GM12864 (cell line): ENCODE data around the gene CCDC150.
"Not testable (repeated sequence)": the region's sequence is repeated elsewhere in the genome, so short reads cannot be mapped to it uniquely, and the experiment has no call there.

Source experiments
- DNase-seq: peaks from one replicate; pipeline ENCODE4 v3.0.0-alpha.2; 2011; ENCODE audit warnings: low read depth
- H3K4me3 ChIP-seq: 2 replicates; pipeline ENCODE4 v1.5.1; 2011; ENCODE audit warnings: mild to moderate bottlenecking, low read depth, low read length, control low read depth
- CTCF ChIP-seq: IDR thresholded peaks from 2 replicates; pipeline ENCODE4 v1.5.1; 2011; ENCODE audit warnings: low read depth, mild to moderate bottlenecking, moderate library complexity, low read length, control low read depth, inconsistent platforms; ENCODE audit errors: missing control alignments

CCDC150 gene

DNA sequence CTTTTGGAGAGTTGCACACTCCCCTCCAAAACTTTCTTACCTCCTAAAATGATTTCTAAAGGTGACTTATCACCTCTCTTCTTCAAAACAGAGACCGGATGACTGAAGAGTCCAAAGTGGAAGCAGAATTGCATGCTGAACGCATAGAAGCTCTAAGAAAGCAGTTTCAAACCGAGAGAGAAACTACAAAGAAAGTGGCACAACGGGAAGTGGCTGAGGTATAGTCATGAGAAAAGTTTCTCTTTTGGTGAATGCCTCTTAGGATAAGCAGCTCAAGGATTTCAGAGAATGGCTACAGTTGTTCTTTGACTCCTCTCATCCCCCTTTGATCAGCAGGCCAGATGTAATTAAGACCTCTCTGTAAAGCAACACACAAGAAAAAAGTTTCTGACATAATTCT, 86.4 kb downstream of the CCDC150 start:
- H3K4me3 ChIP-seq, result no peak overlapping the region
- DNase-seq, result peak; percentile 27
- no peak for TF ChIP-seq CTCF

- DNase-seq, result no peak
- H3K4me3 ChIP-seq, result no peak overlapping the region
- TF ChIP-seq CTCF, result no peak
Observed at GRCh38 chr2:196729418-196729817, 89.9 kb downstream of the CCDC150 start.

- not testable (repeated sequence) for DNase-seq, H3K4me3 ChIP-seq
Observed at GRCh38 chr2:196736646-196737045, 97.1 kb downstream of the CCDC150 start.

DNA sequence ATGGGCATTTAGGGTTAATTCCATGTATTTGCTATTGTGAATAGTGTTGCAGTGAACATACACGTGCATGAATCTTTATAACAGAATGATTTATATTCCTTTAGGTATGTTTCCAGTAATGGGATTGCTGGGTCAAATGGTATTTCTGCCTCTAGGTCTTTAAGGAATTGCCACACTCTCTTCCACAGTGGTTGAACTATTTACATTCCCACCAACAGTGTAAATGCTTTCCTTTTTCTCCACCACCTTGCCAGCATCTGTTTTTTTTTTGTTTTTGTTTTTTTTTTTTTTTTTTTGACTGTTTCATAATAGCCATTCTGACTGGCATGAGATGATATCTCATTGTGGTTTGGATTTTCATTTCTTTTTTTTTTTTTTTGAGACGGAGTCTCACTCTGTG, 97.5 kb downstream of the CCDC150 start:
- no peak overlapping the region for H3K4me3 ChIP-seq
- no peak for TF ChIP-seq CTCF
- no peak for DNase-seq

DNA sequence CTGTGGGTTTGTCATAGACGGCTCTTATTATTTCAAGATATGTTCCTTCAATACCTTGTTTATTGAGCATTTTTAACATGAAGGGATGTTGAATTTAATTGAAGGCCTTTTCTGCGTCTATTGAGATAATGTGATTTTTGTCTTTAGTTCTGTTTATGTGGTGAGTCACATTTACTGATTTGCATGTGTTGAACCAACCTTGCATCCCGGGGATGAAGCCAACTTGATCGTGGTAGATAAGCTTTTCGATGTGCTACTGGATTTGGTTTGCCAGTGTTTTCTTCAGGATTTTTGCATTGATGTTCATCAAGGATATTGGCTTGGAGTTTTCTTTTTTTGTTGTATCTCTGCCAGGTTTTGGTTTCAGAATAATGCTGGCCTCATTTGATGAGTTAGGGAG, 99.5 kb downstream of the CCDC150 start:
- DNase-seq, result no peak
- H3K4me3 ChIP-seq, result no peak overlapping the region
- no peak for TF ChIP-seq CTCF

DNA sequence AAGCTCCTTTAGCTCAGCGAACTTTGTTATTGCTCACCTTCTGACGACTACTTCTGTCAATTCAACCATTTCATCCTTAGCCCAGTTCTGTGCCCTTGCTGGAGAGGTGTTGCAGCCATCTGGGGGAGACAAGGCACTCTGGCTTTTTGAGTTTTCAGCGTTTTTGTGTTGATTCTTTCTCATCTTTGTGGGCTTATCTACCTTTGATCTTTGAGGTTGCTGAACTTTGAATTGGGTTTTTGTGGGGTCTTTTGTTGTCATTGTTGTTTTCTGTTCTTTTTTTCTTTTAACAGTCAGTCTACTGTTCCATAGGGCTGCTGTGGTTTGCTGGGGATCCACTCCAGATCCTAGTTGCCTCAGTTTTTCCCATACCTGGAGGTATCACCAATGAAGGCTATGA, 102.7 kb downstream of the CCDC150 start:
- no peak for DNase-seq
- no peak for TF ChIP-seq CTCF
- H3K4me3 ChIP-seq, result no peak overlapping the region

GRCh38 chr2:196742685-196743084, 103.2 kb downstream of the CCDC150 start:
- DNase-seq, result no peak
- no peak for TF ChIP-seq CTCF
- no peak overlapping the region for H3K4me3 ChIP-seq

- DNase-seq, result no peak
- no peak overlapping the region for H3K4me3 ChIP-seq
- no peak for TF ChIP-seq CTCF
Observed at GRCh38 chr2:196743165-196743564, 103.7 kb downstream of the CCDC150 start.
